Ramos (cell line): ENCODE results near the gene ITGAX.

ENCODE experiments used
- in situ Hi-C: fragments of 300-500 bp; cut with MboI; formaldehyde crosslinking; loops from one replicate; pipeline ENCODE4 v1.14.3; 2022; ENCODE audit warnings: low sequenced_read_pairs; ENCODE audit not compliant: unreplicated experiment

Gene ITGAX

DNA sequence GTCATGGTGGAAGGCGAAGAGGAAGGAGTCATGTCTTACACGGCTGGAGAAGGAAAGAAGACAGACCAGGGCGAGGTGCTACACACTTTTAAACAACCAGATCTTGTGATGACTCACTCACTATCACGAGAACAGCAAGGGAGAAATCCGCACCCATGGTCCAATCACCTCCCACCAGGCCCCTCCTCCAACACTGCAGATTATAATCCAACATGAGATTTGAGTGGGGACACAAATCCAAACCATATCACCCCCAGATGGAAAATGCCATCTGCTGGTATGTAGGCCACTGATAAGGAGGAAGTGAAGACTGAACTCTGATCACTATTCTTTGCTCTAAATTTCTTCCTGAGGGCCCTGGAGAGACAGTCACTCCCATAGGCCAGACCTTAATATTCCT is 7.5 kb upstream of the ITGAX start:
- in situ Hi-C loops: no loop called here

DNA sequence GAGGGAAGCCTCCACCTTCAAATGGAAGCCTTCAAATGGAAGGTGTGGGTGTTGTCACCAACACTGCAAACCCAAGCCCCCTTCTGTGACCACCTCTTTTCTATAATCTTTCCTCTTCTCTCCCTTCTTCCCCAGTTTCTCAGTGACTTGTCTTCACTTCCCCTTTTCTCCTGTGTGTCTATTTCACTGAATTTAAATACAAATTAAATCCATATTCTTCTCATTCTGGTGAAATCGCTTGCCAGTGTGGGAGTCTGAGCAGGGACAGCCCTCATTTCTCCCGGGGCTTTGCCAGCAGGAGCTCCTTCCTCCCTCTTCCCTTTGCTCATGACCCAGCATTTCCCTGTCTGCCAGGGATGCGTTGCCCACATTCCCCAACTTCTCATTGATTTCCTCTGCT is 6.4 kb upstream of the ITGAX start:
- in situ Hi-C loops: no loop called here

DNA sequence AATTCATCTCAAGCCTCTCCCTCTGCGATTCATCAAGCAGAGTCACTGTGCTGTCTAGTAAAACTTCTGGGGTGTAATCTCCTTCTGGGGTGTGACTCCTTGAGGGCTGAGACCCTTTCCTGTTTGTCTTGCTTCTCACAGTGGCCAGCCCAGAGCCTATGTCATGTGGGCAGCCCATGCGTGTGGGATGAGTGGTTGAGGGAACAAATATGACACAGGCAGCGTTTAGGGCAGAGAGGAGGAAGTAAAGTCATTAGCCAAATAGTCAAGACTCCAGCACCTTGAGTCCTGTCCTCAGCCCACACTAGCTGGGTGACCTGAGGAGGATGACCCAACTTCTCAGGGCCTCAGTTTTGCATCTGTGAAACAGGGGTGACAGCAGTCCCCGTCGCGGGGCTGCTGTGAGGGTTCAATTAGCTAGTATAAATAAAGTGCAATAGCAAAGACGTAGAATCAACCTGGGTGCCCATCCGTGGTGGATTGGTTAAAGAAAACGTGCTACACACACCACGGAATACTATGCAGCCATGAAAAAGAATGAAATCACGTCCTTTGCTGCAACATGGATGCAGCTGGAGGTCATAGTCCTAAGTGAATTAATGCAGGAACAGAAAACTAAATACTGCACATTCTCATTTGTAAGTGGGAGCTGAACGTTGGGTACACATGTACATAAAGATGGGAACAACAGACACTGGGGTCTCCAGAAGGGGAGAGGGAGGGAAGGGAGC is 4.5 kb upstream of the ITGAX start:
- in situ Hi-C loops: no loop called here

DNA sequence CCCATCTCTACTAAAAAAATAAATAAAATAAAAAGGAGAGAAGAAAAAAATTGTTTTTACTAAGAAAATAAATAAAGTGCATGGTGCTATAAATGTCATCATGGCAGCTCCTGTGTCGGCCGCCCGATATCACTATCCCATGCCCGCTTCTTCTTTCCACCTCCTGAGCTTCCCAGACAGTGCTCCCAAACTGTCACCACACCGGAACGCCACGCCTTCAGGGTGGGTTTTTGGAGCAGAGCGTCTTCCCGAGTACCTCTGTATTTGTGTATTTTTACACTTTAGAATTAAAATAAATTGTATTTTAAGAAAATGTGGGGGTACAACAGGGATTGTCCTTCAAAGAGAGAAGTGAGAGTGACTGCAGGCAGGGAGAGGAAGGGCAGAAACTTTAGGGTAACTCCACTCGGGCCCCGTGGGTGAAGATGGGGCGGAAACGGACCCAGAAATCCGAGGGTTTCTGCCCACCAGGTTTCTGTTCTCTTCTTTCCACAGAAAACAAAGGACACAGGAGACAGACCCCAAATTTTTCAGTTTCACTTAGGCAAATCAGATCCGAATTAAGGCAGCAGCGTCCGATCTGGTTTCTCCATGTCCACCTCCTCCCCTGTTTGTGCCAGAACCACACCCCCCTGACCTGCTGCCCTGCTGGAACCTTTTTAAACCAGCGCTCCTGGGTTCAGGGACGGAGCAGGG is 3.6 kb upstream of the ITGAX start:
- in situ Hi-C loops: no loop called here

DNA sequence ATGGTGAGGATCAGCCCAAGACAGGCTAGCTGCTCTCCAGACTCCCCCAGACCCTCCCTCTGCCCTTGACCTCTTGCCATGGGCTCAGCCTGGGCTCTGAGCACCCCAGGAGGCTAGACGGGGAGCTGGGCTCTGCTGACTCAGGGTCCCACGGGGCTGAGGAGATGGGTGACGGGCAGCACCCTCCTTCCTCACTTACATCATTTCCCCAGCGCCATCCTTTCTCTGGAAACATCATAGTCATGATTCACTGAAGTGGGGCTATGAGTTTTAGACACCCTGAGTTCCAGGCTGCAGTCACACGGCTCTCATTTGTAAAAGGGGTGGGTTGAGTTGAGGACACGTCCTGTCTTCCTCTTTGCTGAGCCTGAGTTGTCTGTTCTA is 3.0 kb upstream of the ITGAX start:
- in situ Hi-C loops: no loop called here

DNA sequence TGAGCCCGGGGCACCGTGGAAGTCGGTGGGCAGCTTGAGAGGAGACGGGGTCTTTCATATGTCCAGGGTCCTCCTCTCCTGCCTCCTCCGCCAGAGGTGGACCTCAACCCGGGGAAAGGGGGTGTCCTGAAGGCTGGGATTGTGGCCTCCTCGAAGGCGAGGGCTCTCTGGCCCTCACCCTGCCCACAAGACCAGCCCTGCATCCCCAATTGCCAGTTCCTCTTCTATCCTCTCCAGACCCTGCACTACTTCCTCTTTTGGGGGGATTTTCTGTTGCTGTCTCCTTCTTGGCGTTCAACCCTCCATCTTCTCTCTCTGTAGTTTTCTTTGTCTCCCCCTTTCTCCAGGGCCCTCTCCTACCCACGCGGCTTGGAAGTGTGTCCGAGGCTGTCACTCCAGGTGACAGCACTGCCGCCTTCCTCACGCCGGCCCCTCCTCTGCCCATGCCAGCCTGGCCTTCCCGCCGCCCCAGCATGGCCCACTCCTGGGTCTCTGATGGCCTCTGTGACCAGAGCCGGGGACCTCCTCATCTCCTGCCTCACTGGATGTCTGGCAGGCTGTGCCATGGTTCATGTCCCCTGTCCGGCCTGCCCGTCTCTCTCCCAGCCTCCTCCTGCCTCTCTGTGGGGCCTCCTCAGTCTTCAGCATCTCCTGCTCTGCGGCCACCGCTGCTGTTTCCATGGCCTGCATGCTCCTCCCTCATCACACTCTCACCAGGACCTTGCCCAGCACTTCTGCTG is 2.4 kb upstream of the ITGAX start:
- in situ Hi-C loops: no loop called here

DNA sequence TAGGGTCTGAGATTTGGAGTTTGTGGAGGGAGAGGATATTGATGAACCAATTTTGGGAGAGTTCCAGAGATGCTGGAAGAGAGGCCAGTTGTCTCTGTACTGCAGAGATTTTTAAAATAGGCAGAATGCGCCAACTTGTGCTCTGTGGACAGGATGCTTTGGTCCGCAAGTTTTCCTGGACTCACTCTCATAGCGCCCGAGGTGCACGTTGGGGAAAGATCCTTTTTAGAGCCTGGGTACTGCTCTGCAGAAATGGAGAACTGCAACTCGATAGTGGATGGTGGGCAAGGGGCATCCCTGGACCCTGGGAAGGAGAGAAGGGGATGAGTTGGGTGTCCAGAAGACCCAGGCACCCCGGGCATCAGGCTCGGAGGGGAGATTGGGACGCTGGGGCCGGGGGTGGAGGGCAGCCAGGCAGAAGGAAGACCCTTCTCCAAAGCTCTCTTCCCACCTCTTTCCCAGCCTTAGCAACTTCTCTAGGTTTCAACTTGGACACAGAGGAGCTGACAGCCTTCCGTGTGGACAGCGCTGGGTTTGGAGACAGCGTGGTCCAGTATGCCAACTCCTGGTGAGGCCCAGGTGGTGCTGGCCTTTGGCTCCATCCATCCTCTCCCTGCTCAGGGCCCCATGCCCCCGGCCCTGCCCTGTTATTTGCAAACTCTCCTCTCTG is 590 bp downstream of the ITGAX start:
- in situ Hi-C loops: no loop called here

DNA sequence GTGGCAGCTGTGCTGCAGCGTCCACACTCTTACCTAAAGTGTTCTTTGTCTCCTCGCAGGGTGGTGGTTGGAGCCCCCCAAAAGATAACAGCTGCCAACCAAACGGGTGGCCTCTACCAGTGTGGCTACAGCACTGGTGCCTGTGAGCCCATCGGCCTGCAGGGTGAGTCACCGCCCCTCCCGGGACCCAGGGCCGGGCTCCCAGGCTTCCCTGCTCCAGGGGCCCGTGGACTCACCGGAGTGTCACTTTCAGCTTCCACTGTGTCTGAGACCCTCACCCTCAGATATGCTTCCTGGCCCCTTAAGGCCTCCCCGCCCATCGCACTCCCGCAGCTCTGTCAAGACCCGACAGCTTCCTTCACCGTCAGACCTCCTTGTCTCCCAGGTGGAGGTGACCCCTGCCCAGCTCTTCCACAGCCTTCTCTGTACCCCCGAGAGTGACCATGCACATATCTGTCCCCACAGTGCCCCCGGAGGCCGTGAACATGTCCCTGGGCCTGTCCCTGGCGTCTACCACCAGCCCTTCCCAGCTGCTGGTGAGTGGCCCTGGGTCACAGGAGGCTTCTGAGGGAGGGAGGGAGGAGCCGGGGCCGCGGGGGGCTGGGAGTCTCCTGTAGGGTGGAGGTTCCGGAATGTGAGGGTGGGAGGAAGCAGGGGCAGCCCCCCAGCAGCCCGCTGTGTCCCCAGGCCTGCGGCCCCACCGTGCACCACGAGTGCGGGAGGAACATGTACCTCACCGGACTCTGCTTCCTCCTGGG is 1.8 kb downstream of the ITGAX start:
- in situ Hi-C loops: no loop called here

DNA sequence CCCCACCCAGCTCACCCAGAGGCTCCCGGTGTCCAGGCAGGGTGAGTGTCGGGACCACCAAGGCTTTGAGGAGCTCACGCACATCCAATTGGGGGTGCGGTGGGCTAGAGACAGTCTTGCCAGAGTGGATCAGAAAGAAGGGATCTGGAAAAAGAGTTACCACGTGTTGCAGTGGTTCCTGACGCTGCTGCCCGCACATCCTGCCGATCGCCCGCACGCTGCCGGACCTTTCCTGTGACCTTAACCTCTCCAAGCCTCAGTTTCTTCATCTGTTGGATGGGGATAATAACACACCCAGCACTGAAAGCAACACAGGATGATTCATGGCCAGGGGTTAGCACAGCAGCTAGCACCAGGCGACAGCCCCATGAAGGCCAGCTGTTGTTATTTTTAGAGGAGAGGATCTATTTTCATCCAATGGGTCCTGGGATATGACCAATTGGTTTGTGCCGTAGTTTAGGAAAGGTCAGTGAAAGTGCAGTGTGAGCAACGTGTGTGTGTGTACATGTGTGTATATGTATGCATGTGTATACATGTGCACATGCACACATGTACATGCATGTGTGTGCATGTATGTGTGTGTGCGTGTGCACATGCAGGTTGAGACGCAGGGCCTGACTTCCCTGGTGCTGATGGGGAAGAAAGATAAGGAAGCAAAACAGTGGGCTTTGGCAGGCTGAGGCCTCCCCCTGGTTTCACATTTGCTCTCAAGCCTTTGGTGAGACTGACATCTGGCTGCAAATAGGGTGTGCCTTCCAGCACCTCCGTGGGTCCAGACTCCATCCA is 2.5 kb downstream of the ITGAX start:
- in situ Hi-C loops: no loop called here

DNA sequence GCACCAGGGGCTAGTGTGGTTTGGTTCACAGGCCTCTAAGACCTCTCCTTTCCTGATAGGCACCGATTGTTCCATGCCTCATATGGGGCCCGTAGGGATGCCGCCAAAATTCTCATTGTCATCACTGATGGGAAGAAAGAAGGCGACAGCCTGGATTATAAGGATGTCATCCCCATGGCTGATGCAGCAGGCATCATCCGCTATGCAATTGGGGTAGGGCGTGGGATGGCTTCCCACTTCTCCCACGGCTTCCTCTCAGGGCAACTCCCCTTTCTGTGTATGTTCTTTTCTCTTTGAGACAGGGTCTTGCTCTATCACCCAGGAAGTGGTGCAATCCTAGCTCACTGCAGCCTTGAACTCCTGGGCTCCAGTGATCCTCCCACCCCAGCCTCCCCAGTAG is 5.3 kb downstream of the ITGAX start:
- in situ Hi-C loops: no loop called here

DNA sequence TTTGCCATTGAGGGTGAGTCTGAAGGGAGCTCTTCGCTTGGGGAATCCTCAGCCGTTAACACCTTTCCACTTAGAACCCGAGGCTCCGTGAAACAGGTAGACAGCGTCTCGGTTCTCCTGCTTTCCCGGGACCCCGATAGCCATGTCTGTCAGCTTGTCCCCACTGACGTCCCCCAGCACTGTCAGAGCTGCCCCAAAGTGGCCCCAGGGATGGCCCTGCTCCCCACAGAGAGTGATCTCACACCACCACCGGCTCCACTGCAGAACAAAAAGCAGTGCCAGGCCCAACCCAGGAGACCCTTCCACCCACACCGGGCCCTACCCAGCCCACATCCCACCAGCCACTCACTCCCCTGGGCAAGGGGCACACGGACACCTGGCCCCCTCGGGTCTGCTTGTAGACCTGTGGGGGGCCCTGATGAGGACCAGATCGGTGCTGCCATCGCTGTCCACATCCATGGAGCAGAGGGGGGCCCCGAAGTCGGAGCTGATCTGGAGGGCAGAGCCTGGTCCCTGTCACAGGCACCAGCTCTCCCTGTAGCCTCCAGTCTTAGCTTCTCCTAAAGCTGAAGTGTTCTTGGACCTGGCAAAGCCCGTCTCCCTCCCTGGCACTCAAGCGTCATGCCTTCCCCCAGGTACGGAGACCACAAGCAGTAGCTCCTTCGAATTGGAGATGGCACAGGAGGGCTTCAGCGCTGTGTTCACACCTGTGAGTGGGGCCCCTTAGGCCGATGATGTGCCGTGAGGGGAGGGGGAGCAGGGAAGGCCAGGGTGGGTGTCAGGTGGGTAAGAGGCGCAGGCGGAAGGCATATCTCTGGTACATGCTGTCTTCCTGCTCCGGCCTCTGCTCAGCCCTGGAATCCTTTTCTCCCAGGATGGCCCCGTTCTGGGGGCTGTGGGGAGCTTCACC is 6.5 kb downstream of the ITGAX start:
- in situ Hi-C loops: no loop called here

DNA sequence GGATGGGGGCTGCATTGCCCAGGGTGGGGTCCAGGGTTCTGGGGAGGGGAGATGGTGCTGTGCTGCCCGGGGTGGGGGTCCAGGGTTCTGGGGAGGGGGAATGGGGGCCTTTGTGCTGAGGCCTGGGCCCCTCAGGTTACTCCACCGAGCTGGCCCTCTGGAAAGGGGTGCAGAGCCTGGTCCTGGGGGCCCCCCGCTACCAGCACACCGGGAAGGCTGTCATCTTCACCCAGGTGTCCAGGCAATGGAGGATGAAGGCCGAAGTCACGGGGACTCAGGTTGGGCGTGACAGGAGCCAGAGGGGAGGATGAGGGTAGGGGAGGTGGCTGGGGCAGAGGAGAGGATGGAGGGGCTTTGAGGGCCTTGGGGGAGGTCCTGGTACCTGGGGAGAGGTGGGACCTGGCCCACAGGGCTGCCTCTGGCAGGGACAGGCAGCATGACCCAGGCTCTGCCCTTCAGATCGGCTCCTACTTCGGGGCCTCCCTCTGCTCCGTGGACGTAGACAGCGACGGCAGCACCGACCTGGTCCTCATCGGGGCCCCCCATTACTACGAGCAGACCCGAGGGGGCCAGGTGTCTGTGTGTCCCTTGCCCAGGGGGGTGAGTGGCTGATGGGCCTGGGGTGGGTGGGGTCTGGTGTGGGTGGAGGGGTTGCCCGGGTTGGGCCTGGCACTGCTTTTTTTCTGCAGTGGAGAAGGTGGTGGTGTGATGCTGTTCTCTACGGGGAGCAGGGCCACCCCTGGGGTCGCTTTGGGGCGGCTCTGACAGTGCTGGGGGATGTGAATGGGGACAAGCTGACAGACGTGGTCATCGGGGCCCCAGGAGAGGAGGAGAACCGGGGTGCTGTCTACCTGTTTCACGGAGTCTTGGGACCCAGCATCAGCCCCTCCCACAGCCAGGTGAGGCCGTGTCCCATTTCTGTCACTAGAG is 7.8 kb downstream of the ITGAX start:
- in situ Hi-C loops: no loop called here

DNA sequence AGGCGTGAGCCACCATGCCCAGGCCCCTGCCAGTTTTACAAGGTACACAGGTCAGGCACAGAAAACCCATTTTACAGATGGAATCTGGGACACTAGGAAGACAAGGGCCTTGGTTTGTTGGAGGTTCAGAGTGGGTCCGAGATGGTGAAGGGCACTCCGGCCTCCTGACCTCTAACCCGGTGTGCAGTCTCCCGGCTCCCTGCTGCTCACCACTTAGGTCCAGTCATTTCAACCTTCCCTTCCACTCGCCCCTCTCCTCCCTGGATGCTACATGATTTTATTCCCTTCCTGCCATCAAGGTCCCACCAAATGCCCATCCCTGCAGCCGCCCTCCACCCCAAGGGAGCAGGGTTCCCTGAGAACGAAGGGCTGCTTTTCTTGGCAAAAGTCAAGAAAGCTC is 8.7 kb downstream of the ITGAX start:
- in situ Hi-C loops: no loop called here

DNA sequence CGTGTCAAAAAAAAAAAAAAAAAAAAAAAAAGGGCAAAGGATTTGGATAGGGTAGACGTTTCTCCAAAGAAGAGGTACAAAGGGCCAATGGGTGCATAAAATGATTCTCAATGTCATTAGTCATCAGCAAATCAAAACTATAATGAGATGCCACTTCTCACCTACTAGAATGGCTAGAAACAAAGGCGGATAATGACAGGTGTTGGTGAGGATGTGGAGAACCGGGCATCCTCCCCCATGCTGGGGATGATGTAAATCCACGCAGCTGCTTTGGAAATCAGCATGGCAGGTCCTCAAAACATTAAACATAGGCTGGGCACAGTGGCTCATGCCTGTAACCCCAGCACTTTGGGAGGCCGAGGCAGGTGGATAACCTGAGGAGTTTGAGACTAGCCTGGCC is 9.4 kb downstream of the ITGAX start:
- in situ Hi-C loops: no loop called here

DNA sequence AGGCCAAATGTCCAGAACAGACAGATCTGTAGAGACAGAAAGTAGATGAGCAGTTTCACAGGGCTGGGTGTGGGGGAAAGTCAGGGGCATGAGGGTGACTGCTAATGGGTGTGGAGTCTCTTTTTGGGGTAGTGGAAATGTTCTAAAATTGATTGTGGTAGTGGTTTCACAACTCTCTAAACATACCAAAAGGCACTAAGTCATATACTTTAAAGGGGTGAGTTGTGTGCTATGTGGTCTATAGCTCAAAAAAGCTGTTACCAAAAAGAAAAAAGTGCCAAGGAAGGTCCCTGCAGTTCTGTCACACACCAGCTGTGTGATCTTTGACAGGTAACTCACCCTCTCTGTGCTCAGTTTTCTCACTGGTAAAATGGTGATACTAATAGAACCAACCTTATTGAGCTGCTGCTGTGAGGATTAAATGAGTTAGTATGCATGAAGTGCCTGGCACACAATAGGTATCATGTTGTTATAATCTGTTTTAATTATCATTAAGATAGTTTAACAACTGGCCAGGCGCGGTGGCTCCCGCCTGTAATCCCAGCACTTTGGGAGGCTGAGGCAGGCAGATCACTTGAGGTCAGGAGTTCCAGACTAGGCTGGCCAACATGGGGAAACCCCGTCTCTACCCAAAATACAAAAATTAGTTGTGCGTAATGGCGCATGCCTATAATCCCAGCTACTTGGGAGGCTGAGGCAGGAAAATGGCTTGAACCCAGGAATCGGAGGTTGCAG is 10.3 kb downstream of the ITGAX start:
- in situ Hi-C loops: no loop called here

DNA sequence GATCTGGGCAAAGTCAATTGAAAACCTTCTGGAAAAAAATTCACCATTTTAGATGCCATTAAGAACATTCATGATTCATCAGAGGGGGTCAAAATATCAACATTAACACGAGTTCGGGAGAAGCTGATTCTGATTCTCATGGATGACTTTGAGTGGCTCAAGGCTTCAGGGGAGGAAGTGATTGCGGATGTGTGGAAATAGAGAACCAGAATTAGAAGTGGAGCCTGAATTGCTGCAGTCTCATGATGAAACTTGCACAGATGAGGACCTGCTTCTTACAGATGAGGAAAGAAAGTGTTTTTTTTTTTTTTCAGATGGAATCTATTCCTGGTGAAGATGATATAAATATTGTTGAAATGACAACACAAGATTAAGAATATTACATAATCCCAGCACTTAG is 12.9 kb downstream of the ITGAX start:
- in situ Hi-C loops: no loop called here

DNA sequence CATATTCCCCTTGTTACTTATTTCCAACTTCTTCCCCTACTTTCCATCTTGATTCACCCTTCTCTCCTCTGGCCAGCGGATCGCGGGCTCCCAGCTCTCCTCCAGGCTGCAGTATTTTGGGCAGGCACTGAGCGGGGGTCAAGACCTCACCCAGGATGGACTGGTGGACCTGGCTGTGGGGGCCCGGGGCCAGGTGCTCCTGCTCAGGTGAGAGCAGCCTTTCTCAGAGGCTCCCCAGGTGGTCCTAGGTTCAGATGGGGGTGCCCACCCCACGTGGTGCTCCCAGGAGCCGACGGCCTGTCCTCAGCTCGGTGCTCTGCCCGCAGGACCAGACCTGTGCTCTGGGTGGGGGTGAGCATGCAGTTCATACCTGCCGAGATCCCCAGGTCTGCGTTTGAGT is 16.0 kb downstream of the ITGAX start:
- in situ Hi-C loops: no loop called here
